Stomach (tissue), 9 donors: ENCODE measurements around the gene SOX12. TPM values are rescaled to one million over a fixed set of nuclear protein-coding genes. Genes with fewer than 3 reads are reported as not detected.
"Not testable (repeated sequence)": the region's sequence is repeated elsewhere in the genome, so short reads cannot be mapped to it uniquely, and the experiment has no call there.

Source experiments
- DNase-seq, 2 donors: peaks; one replicate each; pipeline versions ENCODE4 v3.0.0 to v3.0.0-alpha.2; 2013 to 2019
- H3K27ac ChIP-seq, 5 donors: fragments of 200-600 bp in 4 of 5; sonication (generic) in 4 of 5; one replicate each; pipeline ENCODE4 v1.5.1; 2013 to 2019; ENCODE audit warnings: mild to moderate bottlenecking in 1 of 5, moderate library complexity in 1 of 5
- H3K27me3 ChIP-seq, 3 donors: fragments of 200-600 bp; sonication (generic); one replicate each; pipeline ENCODE4 v1.5.1; 2017 to 2019; ENCODE audit warnings: mixed run types in 1 of 3
- H3K36me3 ChIP-seq, 4 donors: fragments of 200-600 bp; sonication (generic); 1 replicate in 3 of 4; 2 replicates in 1 of 4; pipeline ENCODE4 v1.5.1; 2016 to 2019
- H3K4me1 ChIP-seq, 4 donors: fragments of 200-600 bp; sonication (generic); one replicate each; pipeline ENCODE4 v1.5.1; 2016 to 2019
- H3K4me3 ChIP-seq, 4 donors: fragments of 200-600 bp; sonication (generic) in 3 of 4; one replicate each; pipeline ENCODE4 v1.5.1; 2016 to 2019; ENCODE audit warnings: mild to moderate bottlenecking in 1 of 4
- H3K9me3 ChIP-seq, 4 donors: fragments of 200-600 bp; sonication (generic); one replicate each; pipeline ENCODE4 v1.5.1; 2016 to 2019
- CTCF ChIP-seq, 7 experiments: fragments of 450-650 bp in 4 of 7; fragments of 200-600 bp in 3 of 7; sonication (generic) in 3 of 7; IDR thresholded peaks; one replicate each; pipeline ENCODE4 v1.5.1; 2016 to 2019; ENCODE audit warnings: antibody characterized with exemption in 7 of 7, control low read depth in 2 of 7, mild to moderate bottlenecking in 1 of 7
- EP300 ChIP-seq: sonication (generic); formaldehyde crosslinking; IDR thresholded peaks from one replicate; pipeline ENCODE4 v1.6.1; 2017; ENCODE audit warnings: antibody characterized with exemption
- POLR2A ChIP-seq, 4 donors: fragments of 450-650 bp; IDR thresholded peaks; one replicate each; pipeline ENCODE4 v1.6.1; 2016; ENCODE audit warnings: antibody characterized with exemption in 4 of 4, control low read depth in 2 of 4, mild to moderate bottlenecking in 1 of 4, moderate library complexity in 1 of 4
- POLR2AphosphoS5 ChIP-seq, 3 donors: sonication (generic); formaldehyde crosslinking; IDR thresholded peaks; one replicate each; pipeline ENCODE4 v1.6.1; 2016; ENCODE audit warnings: antibody characterized with exemption in 3 of 3
- WGBS, 5 donors: extraction: QIAGEN DNeasy Blood & Tissue Kit in 3 of 5; methylation state at CpG; one replicate each; pipeline versions ENCODE4 v1.1.5 to v1.1.7; 2013 to 2018; 5-methylcytosine and 5-hydroxymethylcytosine counted together
- intact Hi-C: fragments of 100-400 bp; cut with DNase I; formaldehyde crosslinking; loops from one replicate; pipeline ENCODE4 v1.15.1; 2023; ENCODE audit warnings: low total_unique reads
- polyA plus RNA-seq, 3 donors: library from polyadenylated mRNA; stranded (reverse); fragments of 200-250 nt; gene quantifications; one replicate each; pipeline ENCODE4 v1.2.3, GENCODE V29; 2013
- total RNA-seq, 5 donors: library from RNA; depleted of rRNA; stranded (reverse); fragments of >200 nt; gene quantifications; one replicate each; pipeline versions ENCODE4 v1.1.0 to v1.2.3, GENCODE V29; 2014 to 2016
- donor health status: healthy with polysubstance abuse.
- donor health status: Bipolar disorder and iron deficiency.
- donor health status: healthy.

The SOX12 gene
- total and polyA plus RNA-seq, 8 donors, result 1.5 to 20.3 (median 3.4) TPM

GRCh38 chr20:373171-373890 is 48.0 kb downstream of the SOX12 start:
- H3K4me1 ChIP-seq, result peaks cover 25 to 31% (median 30%) of the 10 kb centered on the region in 4 donors
- H3K4me3 ChIP-seq, result no peak overlapping the region
- no peaks in the 10 kb centered on the region for H3K36me3 ChIP-seq
- intact Hi-C loops, result no loop called here
- no peaks in the 10 kb centered on the region for H3K27me3 ChIP-seq
- peak overlapping the region in 1 of 5 donors; percentile 70 for H3K27ac ChIP-seq
- TF ChIP-seq POLR2AphosphoS5 (IDR thresholded peaks at IDR 0.05) (no peak), EP300 (no peak), POLR2A (IDR thresholded peaks at IDR 0.05) (no peak), CTCF (IDR thresholded peaks at IDR 0.05) (no peak)
- H3K9me3 ChIP-seq, result no peaks in the 10 kb centered on the region
- peak in 1 of 2 donors; percentile 63 for DNase-seq
- 78 to 84% (median 80%) methylated on average over 8 to 9 of the region's 9 CpGs for WGBS, 5 donors

GRCh38 chr20:375265-375889 is 50.0 kb downstream of the SOX12 start:
- intact Hi-C loops, result no loop called here
- H3K9me3 ChIP-seq, result no peaks in the 10 kb centered on the region
- H3K4me1 ChIP-seq, result peaks cover 19 to 28% (median 22%) of the 10 kb centered on the region in 4 donors
- 84 to 92% (median 84%) methylated on average over 10 of the region's 10 CpGs for WGBS, 5 donors
- H3K27ac ChIP-seq, result no peak overlapping the region
- DNase-seq, result no peak
- H3K27me3 ChIP-seq, result no peaks in the 10 kb centered on the region
- H3K36me3 ChIP-seq, result no peaks in the 10 kb centered on the region
- no peak overlapping the region for H3K4me3 ChIP-seq
- no peak for TF ChIP-seq POLR2A (IDR thresholded peaks at IDR 0.05)

GRCh38 chr20:376089-376488 is 50.7 kb downstream of the SOX12 start:
- DNase-seq, result no peak
- no peaks in the 10 kb centered on the region for H3K36me3 ChIP-seq
- WGBS, 5 donors, result 14 to 44% (median 41%) methylated on average over 2 of the region's 2 CpGs
- H3K27ac ChIP-seq, result no peak overlapping the region
- no peak overlapping the region for H3K4me3 ChIP-seq
- TF ChIP-seq EP300 (no peak), POLR2AphosphoS5 (IDR thresholded peaks at IDR 0.05) (no peak), POLR2A (IDR thresholded peaks at IDR 0.05) (no peak), CTCF (IDR thresholded peaks at IDR 0.05) (no peak)
- no peaks in the 10 kb centered on the region for H3K9me3 ChIP-seq
- H3K27me3 ChIP-seq, result peaks cover 0 to 6% (median 0%) of the 10 kb centered on the region in 3 donors
- intact Hi-C loops, result no loop called here
- peaks cover 16 to 26% (median 21%) of the 10 kb centered on the region in 4 donors for H3K4me1 ChIP-seq

- TF ChIP-seq EP300 (no peak), POLR2AphosphoS5 (IDR thresholded peaks at IDR 0.05) (no peak), CTCF (IDR thresholded peaks at IDR 0.05) (no peak), POLR2A (IDR thresholded peaks at IDR 0.05) (no peak)
- Histone ChIP-seq H3K27me3 (peaks cover 0 to 8% (median 0%) of the 10 kb centered on the region in 3 donors), H3K9me3 (no peaks in the 10 kb centered on the region), H3K4me1 (peaks cover 16 to 26% (median 21%) of the 10 kb centered on the region in 4 donors), H3K4me3 (no peak overlapping the region), H3K27ac (no peak overlapping the region), H3K36me3 (no peaks in the 10 kb centered on the region)
- WGBS, 5 donors, result 60 to 85% (median 61%) methylated on average over 2 of the region's 2 CpGs
- no peak for DNase-seq
- intact Hi-C loops, result no loop called here
Observed at GRCh38 chr20:376750-377149, 51.4 kb downstream of the SOX12 start.

- H3K9me3 ChIP-seq, H3K36me3 ChIP-seq, intact Hi-C loops, H3K4me3 ChIP-seq, H3K27me3 ChIP-seq, DNase-seq, H3K27ac ChIP-seq: not testable (repeated sequence)
- WGBS, 5 donors, result 85 to 93% (median 89%) methylated on average over 12 of the region's 12 CpGs
- H3K4me1 ChIP-seq, result peaks cover 10 to 26% (median 17%) of the 10 kb centered on the region in 4 donors
Observed at GRCh38 chr20:377578-377977, 52.2 kb downstream of the SOX12 start.
